GM18520 (cell line): ENCODE results near the gene RETREG1.

ENCODE experiments used
- ATAC-seq: cut with Tn5 transposase; IDR thresholded peaks from one replicate; pipeline ENCODE4 v1.9.1; 2021; ENCODE audit not compliant: unreplicated experiment

Gene RETREG1

GRCh38 chr5:16531063-16531648 lies 85.6 kb downstream of the RETREG1 start:
- ATAC-seq = no peak

DNA sequence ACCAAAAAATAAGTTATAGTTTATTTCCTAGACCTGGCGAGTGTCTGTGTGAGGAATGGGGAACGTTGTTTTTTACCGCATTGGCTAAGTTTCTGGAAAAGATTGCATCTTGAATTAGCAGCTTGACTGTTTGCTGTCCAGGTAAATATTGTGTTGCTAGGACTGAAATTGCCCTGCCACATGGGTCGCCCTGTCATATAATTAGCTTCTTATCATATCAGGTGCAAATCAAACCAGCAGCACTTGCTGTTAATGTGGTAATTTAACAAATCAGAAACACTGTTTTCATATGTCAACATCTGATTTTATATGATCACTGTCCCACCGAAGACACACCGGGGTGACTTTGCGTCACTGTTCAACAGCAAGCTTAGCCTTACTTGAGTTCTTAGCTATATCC lies 87.5 kb downstream of the RETREG1 start:
- ATAC-seq = no peak

- ATAC-seq = no peak
These were observed 88.3 kb downstream of the RETREG1 start for GRCh38 chr5:16528382-16529110.

- ATAC-seq = no peak
These were observed 91.1 kb downstream of the RETREG1 start for GRCh38 chr5:16525651-16526050.

DNA sequence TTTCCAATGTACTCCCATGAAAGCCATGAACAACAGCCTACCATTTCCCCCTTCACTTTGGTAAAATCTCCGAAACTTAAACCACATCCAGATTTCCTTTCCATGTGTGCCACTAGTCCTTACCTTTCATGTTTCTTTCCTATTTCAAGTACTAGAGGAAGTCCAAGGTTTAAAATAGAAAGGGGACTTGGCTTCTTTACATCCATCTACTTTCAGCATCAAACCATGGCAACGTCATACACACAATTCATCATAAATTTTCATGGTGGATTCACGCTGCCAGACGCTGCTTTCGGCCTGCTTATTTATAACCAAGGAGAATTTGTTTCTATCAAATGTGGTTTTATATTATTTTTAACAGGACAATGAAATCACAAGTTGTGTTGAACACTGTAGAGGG lies 92.5 kb downstream of the RETREG1 start:
- ATAC-seq = no peak

GRCh38 chr5:16521521-16522483 lies 95.0 kb downstream of the RETREG1 start:
- no peak for ATAC-seq

DNA sequence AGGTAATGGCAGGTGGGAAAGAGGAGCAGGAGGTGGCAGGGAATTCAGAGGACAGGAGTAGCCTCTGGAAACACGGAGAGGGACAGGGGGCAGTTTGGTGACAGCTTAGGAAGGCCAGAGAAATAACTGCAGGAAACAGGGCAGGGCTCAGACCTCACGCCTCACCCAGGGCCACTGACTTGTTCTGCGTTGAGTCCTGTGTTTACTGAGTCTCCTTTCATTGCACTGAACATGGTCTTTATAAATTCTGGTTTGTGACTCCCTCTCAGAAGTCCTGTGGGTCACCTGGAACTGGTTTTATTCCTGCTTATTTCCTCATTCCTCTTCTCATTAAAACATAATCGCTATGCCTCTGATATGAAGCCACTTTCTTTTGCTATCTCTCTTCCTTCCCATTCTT lies 96.0 kb downstream of the RETREG1 start:
- no peak for ATAC-seq

GRCh38 chr5:16519435-16519834 lies 97.4 kb downstream of the RETREG1 start:
- ATAC-seq = no peak

GRCh38 chr5:16518606-16519005 lies 98.2 kb downstream of the RETREG1 start:
- ATAC-seq = no peak

GRCh38 chr5:16515532-16515931 lies 101.3 kb downstream of the RETREG1 start:
- ATAC-seq = no peak

- ATAC-seq = no peak
These were observed 106.7 kb downstream of the RETREG1 start for GRCh38 chr5:16510098-16510497.

GRCh38 chr5:16508730-16509531 lies 107.9 kb downstream of the RETREG1 start:
- no peak for ATAC-seq

DNA sequence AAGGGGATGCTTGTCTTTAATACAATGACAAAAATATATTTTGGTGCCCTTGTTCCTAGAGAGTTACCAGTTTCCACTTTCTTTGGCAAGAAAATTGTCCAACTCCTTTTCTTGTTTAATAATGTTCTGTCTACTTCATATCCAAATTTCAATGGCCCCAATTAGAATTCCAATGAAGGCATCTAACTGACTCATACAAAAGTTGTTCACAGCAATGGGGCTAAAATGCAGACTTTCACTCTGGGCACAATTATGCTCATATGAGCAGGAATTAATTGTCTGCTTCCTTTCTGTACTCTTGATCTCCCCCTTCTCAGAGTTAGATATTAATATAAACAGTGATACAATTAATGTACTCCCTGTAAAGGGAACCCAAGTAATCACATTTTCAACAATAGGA lies 109.1 kb downstream of the RETREG1 start:
- no peak for ATAC-seq

GRCh38 chr5:16505904-16506303 lies 110.9 kb downstream of the RETREG1 start:
- no peak for ATAC-seq

DNA sequence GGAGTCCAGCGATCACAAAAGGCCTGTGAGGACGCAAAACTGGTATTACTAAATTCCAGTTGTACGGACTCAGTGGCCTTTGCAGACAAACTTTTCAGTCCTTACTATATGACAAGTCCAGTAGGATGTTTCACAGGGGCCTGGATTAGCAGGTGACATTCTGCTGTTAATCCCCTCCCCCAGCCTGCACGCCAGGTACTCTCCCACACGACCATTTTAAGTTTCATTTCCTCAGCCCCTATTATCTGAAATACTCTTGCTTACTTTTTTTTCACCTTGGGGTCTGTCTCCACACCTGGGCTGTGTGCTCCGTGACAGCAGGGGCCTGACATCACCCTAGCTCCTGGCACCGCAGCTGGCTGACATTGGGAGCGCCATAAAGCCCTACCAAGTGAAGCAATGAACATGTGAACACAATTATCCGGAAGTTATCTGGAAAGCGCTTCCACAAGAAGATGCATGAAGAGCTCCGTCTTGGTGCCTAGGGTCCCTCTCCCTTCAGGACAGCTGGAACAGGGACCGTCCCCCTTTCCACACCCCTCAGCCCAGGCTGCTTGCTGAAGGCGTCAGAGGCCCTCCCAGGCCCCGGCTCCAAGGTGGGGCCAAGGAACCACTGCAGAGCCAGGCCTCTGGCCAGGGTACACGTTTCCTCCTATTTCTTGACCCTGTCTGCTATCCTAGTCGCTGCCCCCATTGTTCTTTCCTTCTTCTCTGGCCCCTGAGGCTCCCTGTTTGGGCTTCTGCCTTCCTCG lies 111.5 kb downstream of the RETREG1 start:
- ATAC-seq = no peak

- ATAC-seq = no peak
These were observed 112.2 kb downstream of the RETREG1 start for GRCh38 chr5:16504571-16504970.

- ATAC-seq = no peak
These were observed 113.9 kb downstream of the RETREG1 start for GRCh38 chr5:16502866-16503265.

GRCh38 chr5:16500024-16500423 lies 116.8 kb downstream of the RETREG1 start:
- ATAC-seq = no peak

DNA sequence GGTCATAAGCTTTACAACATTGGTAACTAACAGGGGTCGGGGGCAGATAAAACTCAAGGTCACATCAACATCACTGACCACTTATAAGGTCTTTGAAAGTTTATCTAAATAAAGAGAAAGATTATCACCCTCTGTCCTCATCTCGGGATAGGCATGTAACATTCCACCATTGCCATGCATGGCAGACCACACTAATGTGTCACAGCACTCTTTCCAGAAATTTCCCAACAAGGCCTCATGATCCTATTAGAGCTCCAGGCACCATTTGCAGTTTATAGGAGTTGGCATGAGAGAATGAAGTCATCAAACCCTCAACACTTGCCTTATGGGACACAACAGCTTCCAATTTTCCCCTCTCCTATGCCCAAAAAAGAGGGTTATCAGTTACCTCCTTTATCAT lies 119.3 kb downstream of the RETREG1 start:
- no peak for ATAC-seq

DNA sequence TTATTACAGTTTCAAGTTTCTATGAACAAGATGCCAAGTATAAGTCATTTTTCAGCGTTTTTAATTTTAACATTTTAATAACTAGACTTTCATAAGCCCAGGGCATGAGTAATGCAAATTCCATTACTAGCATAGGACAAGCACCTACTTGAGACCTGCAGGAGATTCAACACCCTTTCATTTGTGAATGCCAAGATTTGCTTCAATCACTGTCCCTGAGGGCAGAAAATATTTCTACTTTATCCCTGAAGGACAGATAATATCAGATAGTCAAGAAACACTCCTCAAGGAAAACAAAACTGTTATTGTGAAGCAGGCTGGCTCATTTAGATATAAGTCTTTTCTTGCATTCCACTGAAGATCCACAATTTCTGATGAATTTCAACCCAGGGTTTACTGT lies 123.5 kb downstream of the RETREG1 start:
- no peak for ATAC-seq
